DMS53 treated with DMSO at 0.1 percent for 48 hours (cell line): Measurements from ENCODE around the gene ERAL1.
A peak's percentile ranks its signal among the peaks of the same experiment; 100 is the strongest.
"Not testable (repeated sequence)": the region's sequence is repeated elsewhere in the genome, so short reads cannot be mapped to it uniquely, and the experiment has no call there.

Experiments used
- DNase-seq: peaks from one replicate; lab custom pipeline; 2025; ENCODE audit not compliant: unreplicated experiment; lab: John Stamatoyannopoulos, UW

The ERAL1 gene

DNA sequence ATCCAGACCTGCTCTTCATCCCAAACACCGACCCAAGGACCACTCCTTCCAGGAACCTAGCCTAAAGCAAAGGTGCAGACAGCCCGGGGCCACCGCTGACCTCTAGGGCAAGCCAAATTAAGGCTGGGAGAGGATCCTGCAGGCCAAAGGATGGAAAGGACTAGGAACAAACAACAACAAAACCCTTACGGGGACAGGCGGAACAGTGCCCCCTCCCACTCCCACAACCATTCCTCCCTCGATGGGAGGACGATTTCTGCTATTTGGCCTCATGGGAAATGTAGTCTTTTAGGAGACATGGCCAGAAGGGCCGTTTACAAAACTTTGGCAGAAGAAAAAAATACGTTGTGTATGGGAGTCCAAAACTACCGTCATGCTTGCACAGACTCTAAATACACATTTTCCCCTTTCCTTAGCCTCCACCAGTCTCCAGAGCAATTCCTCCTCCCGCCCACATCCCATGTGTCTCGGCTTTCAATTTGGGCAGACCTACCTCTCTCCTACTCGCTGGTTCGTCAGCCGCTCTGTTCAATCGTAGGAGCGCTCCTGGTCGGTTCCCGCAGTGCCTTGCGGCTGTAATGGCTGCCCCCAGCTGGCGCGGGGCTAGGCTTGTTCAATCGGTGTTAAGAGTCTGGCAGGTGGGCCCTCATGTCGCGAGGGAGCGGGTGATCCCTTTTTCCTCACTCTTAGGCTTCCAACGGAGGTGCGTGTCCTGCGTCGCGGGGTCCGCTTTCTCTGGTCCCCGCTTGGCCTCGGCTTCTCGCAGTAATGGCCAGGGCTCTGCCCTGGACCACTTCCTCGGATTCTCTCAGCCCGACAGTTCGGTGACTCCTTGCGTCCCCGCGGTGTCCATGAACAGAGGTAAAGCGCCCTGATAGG, at the start of gene ERAL1:
Gene ERAL1 (plus strand): TSS at position 560 of the 879 bp plus-strand sequence. CDS start 19 bp downstream, at position 579.
- peak; percentile 84 for DNase-seq

DNA sequence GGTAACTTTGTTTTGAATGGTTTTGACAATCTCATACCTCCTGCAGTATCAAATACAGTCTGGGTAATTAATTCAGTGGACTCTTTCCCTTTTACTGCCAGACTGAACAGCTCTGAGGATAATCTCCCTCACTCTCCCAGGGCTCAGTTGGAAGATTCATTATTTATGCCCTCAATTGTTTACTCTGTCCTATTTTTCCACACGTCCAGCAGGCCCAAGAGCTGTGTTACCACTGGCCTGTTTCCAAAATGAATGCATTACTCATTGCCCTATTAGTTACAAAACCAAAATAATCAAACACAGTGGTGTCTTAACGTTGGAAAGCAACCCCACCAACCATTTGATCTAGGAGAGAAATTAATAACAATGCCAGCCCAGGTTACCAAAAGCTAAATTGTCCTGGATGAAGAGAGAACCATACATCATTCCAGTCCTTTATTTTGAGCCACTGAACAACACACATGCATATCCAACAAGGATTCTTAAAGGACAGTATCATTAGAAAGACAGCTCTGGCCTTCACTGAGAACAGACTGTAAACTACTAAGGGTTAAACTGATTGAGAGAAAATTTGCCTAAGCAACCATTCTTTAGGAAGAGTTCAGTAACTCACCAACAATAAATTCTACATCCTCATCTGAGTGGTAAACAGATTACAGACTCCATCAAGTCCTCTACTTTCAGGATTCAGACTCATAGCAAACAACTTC, 46.7 kb upstream of the ERAL1 start:
- DNase-seq = no peak

DNA sequence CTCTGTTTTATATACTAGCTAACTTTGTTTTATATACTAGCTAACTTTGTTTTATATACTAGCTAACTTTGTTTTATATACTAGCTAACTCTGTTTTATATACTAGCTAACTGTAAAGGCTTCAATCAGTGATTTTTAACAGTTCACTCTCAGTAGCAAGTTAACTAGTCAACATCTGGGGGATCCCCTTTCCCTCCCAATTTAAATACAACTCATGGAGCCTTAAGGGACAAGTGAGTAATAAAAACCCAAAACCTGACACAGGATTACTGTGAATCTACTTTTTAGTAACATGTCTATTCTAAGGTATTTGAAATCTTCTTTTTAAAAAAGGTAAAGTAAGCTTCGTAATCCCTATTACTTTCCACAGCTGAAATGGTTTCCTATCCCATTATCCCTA, 44.4 kb upstream of the ERAL1 start:
- no peak for DNase-seq

DNA sequence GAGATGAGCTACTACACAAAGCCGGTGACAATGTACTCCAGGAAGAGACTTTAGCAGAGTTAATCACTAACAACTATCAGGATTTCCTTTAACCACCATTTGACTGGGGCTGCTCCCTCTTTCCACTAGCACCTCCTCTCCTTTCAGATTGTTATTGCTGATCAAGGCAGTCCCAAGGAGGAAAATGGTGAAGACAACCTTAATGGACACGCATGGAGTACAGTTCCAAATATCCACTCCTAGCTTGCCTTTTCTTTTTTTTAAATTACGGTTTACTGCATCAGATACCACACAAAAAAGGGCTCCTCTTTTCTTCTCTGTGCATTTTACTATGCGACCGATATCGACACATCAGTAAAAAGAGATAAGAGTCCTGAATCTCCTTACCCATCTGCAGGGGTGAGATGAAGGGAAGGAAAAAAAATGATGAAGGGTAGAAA, 43.1 kb upstream of the ERAL1 start:
- no peak for DNase-seq

DNA sequence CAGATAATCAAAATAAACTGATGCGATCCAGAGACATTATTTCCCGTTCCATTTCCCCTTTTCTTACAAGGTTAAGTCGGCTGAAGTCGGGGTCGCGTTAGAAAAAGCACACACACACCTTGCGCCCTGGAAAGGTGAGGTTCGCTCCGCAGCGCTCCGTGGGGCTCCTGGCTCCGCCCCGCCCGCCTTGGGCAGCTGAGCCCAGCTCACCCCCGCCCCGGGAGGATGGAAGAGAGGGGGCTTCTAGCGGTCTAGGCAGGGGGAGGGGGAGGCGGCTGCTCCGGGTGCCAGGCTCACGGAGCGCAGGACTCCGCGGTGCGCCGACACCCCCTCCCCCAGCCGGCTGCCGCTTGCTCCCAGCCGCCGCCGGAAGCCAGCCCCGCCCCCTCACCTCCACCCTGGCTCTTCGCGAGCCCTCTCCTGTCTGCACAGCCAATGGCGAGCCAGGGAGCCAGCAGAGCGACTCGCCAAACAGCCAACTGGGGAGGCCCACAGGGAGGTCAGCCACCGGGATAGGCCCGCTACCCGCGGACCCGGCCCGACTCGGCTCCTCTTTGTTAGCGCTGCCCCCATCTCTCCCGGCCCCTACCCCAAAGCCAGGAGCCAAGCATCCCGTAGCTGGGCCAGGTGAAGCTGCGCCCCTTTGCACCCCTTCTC, 42.6 kb upstream of the ERAL1 start:
- peak; percentile 84 for DNase-seq

DNA sequence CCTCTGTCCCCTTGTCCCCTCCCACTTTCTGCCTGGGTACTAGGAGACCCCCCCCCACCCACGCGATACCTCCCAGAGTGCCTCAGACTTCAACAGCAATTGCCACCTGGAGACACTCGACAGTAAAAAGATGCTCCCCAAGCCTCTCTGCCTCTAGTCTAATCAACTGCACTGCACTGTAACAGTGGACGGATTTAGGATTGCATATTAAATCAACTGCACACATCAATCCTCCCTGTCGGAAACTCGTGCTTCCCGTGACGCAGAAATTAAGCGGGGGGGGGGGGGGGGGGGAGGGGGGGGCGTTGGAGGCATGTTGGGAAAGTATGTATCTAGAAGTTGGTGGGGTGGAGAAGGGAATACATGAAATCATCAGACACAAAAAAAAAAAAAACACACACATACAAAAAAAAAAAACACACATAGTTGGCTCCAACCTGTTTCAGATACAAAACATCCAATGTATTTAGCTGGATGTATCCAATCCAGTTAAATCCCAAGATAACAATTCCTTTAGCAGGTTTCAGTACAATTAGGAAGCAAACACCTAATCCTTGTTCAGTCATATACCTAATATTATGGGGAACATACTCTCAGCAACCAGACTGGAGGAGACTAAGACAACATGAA, 42.0 kb upstream of the ERAL1 start:
- DNase-seq = peak; percentile 61

DNA sequence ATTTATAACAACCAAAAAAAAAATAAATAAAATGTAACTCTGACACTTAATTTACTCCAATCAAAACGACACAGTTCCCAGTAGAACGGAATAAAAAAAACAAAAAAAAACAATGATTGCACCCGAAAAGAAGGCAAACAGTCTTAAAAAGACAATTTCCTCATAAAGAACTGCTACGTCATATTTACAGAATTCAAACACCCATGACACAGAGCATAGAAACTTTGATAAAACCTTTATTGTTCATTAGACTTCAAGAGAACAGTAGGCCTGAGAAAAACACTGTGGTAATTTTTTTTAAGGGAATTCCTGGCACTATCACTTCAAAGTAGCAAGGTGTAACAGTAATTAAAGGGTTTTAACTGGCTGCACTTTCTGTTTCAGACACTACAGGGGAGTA, 38.3 kb upstream of the ERAL1 start:
- DNase-seq = no peak

DNA sequence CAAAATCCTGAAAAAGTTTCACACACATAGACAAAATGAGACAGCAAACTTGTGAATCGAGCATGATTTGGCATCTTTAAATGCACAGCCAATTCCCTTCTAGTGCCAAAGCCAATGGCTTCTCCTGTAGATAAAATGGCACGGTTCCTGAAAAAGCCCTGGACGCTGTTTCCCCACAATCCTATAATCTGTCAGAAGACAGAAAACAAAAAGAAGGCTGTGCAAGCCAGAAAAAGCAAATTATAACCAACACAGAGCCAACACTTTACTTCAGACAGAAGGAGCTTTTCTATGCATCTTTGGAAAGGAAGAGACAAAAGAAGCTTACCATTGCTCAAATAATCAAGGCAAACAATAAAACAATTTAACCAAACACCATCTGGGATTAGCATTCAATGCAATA, 36.0 kb upstream of the ERAL1 start:
- no peak for DNase-seq

DNA sequence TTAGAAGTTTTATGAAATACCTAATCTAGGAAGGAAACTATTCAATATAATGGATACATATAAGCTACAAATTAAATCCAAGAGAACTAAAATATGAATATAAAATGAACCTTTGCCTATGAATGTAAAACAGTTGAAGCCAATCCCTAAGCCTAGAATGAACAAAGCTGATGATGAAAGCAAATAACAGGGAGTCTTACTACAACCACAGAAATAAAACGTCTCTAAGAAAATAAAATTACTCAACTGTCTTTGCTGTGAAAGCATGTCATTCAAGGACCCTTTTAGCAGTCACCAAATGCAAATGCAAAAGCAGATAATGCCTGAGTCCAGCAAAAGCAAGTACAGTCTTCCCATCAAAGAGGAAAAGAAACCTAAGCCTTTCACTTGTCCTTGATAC, 35.2 kb upstream of the ERAL1 start:
- DNase-seq = no peak

DNA sequence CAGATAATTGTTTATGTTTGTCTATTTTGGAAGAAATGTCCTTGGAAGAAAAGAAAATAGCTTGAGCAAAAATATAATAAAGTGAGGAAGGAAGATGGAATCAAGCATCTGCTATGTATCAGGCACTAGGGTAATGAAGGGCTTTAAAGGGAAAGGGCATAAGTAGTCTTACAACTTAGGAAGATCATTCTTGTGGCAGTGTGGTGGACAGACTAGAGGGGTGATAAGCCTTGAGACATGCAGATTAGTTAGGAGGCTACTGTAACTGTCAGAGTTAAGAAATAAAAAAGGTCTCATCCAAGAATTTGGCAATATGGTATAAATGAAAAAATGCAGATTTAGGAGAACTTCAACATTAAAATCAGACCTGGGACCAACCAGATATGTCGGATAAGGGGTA, 27.1 kb upstream of the ERAL1 start:
- no peak for DNase-seq

DNA sequence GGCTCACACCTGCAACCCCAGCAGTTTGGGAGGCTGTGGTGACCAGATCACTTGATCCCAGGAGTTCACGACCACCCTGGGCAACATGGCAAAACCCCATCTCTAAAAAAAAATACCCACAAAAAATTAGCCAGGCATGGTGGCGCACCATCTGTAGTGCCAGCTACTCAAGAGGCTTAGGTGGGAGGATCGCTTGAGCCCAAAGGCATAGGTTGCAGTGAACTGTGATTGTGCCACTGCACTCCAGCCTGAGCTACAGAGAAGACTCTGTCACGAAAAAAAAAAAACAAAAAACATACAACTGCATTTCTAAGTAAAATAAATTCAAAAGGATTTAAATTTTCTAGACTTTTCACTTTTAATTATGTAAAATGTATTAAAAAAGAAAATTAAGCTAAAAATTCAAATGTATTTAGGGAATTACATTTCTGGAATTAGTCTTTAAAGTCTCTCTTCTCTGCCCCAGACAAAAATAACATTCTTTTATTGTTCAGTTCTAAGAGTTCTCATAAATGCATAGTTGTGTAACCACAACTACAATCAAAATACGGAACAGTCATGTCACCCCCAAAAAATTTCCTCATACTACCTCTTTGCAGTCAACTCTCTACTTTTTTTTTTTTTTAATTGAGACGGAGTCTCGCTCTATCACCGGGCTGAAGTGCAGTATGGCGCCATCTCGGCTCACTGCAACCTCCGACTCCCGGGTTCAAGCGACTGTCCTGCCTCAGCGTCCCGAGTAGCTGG, 26.3 kb upstream of the ERAL1 start:
- DNase-seq = no peak

DNA sequence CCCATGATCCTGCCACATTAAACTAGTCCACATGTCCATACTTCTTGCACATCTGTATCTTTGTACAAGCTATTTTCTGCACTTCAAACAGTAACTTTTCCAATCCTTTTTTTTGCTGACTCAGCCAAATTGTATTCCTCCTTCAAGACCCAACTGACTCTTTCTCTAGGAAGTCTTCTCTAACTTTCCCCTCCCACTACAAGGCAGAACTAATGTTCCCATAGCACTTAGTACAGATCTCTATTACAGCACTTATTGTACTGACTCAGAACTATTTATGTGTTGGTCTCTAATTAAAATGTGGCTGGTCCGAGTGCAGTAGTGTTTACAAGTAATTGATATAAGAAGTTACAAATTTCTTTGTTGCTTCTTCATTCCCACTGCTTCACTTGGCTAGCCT, 20.4 kb upstream of the ERAL1 start:
- no peak for DNase-seq

DNA sequence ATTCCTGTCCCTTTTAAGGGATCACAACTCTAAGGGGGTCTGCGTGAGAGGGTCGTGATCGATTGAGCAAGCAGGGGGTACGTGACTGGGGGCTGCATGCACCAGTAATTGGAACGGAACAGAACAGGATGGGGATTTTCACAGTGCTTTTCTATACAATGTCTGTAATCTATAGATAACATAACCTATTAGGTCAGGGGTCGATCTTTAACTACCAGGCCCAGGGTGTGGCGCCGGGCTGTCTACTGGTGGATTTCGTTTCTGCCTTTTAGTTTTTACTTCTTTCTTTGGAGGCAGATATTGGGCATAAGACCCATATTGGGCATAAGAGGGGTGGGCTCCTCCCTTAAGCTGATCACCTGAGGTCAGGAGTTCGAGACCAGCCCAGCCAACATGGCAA, 18.3 kb upstream of the ERAL1 start:
- not testable (repeated sequence) for DNase-seq

DNA sequence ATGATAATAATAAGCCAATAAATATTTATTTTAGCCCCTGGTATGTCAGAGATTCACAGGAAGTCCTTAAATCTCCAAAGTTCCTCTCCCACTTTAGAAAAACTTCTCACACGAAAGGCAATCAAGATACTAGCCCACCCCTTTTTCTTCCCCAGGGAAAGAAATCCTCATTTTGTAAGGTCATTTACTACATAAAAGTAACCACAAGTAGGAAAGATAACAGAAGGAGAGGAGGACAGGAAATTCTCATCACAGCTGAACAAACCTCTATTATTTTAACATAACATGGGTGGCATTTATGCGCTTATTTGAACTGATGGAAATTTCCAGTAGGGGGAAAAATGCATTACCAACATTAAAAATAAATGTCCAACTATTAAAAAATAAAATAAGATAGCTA, 15.6 kb upstream of the ERAL1 start:
- no peak for DNase-seq

DNA sequence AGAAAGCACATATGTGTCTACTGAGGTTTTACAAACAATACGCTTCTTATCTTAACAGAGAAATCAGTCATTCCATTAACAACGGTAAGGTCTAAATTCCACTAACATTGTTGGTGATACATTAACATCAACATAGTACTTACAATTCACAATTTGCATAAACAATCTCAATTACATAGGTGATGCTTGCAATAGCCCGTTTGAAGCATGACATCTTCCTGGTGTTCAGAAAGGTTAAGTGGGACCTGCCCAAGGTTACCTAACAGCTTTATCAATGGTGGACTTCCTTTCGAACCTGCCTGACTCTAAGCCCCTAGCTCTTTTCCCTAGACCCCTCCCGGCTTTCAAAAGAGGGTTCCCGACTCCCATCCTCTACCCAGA, 12.9 kb upstream of the ERAL1 start:
- no peak for DNase-seq

DNA sequence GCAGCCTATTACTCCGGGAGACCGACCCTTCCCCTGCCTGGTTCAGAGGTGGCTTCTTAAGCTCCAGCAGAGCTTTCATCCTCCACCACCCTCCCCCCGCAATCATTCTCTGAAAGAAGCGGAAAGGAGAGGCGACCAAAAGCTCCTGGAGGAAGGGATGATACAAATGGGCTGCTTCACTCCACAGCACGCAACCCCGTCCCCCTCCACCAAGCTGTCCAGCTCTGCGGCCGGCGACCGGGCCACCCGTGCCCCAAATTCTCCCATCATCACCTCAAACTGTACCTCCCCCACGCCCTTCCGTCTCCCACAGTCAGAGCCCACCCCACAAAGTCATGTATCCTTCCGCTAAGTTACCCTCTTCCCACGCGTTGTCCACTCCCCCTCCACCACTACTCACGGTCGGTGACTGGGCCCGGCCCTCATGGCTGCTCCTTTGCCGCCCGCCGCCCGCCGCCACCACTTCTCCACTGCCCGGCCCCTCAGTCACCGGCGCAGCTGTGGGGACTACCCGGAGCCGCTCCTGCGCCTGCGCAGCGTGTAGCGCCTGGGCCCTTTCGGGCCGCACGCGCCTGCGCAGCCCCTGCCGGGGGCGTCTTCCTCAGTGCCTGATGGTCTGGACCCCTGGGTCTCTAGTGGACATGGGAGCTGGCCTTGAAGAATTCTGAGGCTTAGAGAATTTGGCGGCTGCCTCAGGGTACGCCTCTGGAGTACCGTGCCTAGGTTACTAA, 12.4 kb upstream of the ERAL1 start, which contains the start of gene FAM222B:
Gene FAM222B (minus strand): TSS at position 509 of the 731 bp plus-strand sequence. CDS start 76,123 bp downstream, outside the sequence.
- DNase-seq = peak; percentile 35

DNA sequence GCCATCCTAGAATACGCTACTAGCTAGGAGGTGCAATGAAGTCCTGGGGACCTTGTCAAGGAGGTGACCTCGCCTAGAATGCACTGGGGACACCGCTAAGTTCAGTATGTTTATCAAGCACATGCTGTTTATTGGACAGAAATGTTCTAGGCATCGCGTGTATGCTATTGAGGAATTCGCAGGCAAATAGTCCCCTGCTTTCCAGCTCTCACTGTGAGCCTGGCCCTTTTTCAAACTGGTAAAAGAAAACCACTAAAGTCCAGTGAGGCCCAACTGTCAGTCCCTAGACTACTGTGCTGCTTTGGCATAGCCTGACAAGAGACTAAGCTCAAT, 11.0 kb upstream of the ERAL1 start:
- no peak for DNase-seq

DNA sequence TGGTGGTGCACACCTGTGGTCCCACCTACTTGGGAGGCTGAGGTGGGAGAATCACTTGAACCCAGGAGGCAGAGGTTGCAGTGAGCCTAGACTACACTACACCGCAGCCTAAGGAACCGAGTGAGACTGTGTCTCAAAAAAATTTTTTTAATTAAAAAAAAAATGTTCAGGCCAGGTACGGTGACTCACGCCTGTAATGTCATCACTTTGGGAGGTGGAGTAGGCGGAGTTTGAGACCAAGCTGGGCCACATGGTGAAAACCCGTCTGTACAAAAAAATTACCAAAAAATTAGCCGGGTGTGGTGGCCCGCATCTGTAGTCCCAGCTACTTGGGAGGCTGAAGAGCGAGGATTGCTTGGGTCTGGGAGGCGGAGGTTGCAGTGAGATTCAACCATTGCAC, 8.6 kb upstream of the ERAL1 start:
- DNase-seq = no peak

DNA sequence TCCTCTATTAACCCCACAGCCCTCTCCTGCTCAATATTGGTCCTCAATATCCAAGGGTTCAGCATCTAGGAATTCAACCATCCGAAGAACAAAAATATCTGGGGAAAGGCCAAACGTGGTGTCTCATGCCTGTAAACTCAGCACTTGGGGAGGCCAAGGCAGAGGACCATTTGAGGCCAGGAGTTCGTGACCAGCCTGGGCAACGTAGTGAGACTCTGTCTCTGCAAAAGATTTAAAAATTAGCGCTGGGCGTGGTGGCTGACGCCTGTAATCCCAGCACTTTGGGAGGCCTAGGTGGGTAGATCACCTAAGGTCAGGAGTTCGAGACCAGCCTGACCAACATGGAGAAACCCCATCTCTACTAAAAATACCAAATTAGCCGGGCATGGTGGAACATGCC, 8.1 kb upstream of the ERAL1 start:
- DNase-seq = not testable (repeated sequence)

DNA sequence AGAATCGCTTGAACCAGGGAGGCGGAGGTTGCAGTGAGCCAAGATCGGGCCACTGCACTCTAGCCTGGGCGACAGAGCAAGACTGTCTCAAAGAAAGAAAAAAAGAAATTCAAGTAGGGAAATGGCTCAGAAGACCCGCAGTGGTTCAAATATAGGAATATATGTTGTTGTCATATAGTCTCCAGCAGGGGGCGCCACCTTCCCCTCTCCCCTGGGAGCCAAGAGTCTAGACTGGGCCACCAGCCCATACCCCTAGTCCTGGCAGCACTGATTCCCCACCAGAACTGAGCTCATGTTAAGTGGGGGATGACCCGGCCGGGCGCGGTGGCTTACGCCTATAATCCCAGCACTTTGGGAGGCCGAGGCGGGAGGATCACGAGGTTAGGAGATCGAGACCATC, 6.1 kb upstream of the ERAL1 start:
- DNase-seq = not testable (repeated sequence)
